CD4-positive, alpha-beta memory T cell (primary cell): ENCODE measurements around the gene PRSS48. TPM values are rescaled to one million over a fixed set of nuclear protein-coding genes. Genes with fewer than 3 reads are reported as not detected.

Experiments
- CTCF ChIA-PET: fragments of 350-600 bp; sonication (Branson Sonifier 250); formaldehyde crosslinking; loops from one replicate; lab custom pipeline; 2021; ENCODE audit warnings: inconsistent platforms; ENCODE audit not compliant: partially characterized antibody; lab: Charles Lee
- POLR2A ChIA-PET: fragments of 350-600 bp; sonication (Branson Sonifier 250); formaldehyde crosslinking; loops from one replicate; lab custom pipeline; 2021; ENCODE audit not compliant: partially characterized antibody; lab: Charles Lee
- DNase-seq, 5 donors: peaks; one replicate each; pipeline versions ENCODE4 v3.0.0 to v3.0.0-alpha.2; 2020 to 2022; ENCODE audit warnings: mixed read lengths in 1 of 5
- H3K27ac ChIP-seq: one replicate; pipeline ENCODE4 v1.7.0; 2013; ENCODE audit warnings: low read depth, low read length
- H3K27me3 ChIP-seq: 2 replicates; pipeline ENCODE4 v1.7.0; 2013; ENCODE audit warnings: mild to moderate bottlenecking, low read length, moderate library complexity; ENCODE audit not compliant: insufficient read depth
- H3K36me3 ChIP-seq: 2 replicates; pipeline ENCODE4 v1.7.0; 2013; ENCODE audit warnings: mild to moderate bottlenecking, low read length, moderate library complexity; ENCODE audit not compliant: insufficient read depth
- H3K4me1 ChIP-seq: 2 replicates; pipeline ENCODE4 v1.7.0; 2013; ENCODE audit warnings: mild to moderate bottlenecking, low read length, moderate library complexity; ENCODE audit not compliant: insufficient read depth
- H3K4me3 ChIP-seq, 2 donors: one replicate each; pipeline ENCODE4 v1.7.0; 2013; ENCODE audit warnings: low read length in 2 of 2, mild to moderate bottlenecking in 1 of 2
- H3K9me3 ChIP-seq, 2 donors: one replicate each; pipeline ENCODE4 v1.7.0; 2013; ENCODE audit warnings: low read length in 2 of 2, control low read depth in 1 of 2; ENCODE audit not compliant: control insufficient read depth in 1 of 2
- H3K27ac Mint-ChIP-seq, 7 donors: one replicate each; pipeline ENCODE4 v1.8.0; 2020 to 2021; ENCODE audit warnings: mixed read lengths in 7 of 7, mild to moderate bottlenecking in 6 of 7, inconsistent platforms in 3 of 7, moderate library complexity in 3 of 7
- H3K27me3 Mint-ChIP-seq, 2 donors: one replicate each; pipeline ENCODE4 v1.8.0; 2020 to 2021; ENCODE audit warnings: mixed read lengths in 2 of 2
- H3K36me3 Mint-ChIP-seq, 2 donors: one replicate each; pipeline ENCODE4 v1.8.0; 2020 to 2021; ENCODE audit warnings: mixed read lengths in 2 of 2, inconsistent platforms in 1 of 2, mild to moderate bottlenecking in 1 of 2
- H3K4me1 Mint-ChIP-seq, 4 donors: one replicate each; pipeline ENCODE4 v1.8.0; 2020 to 2021; ENCODE audit warnings: mixed read lengths in 4 of 4, mild to moderate bottlenecking in 1 of 4
- H3K4me3 Mint-ChIP-seq, 8 donors: one replicate each; pipeline ENCODE4 v1.8.0; 2020 to 2021; ENCODE audit warnings: mixed read lengths in 8 of 8, mild to moderate bottlenecking in 7 of 8, moderate library complexity in 6 of 8, inconsistent platforms in 3 of 8
- H3K9me3 Mint-ChIP-seq, 8 donors: one replicate each; pipeline ENCODE4 v1.8.0; 2020 to 2021; ENCODE audit warnings: mixed read lengths in 8 of 8, mild to moderate bottlenecking in 5 of 8, inconsistent platforms in 3 of 8, moderate library complexity in 1 of 8
- intact Hi-C: fragments of 100-400 bp; cut with micrococcal nuclease; formaldehyde crosslinking; loops from one replicate; pipeline ENCODE4 v1.15.1; 2023
- polyA plus RNA-seq, 2 donors: library from polyadenylated mRNA; unstranded; fragments of 300-500 nt; fragmentation: Illumina TruSeq; gene quantifications; one replicate each; pipeline ENCODE4 v1.2.3, GENCODE V29; 2021
- total RNA-seq, 2 experiments: library from RNA; stranded (reverse); gene quantifications; one replicate each; pipeline ENCODE4 v1.2.3, GENCODE V29; 2021

The PRSS48 gene
- total and polyA plus RNA-seq, 4 experiments from 2014 or later = not detected

DNA sequence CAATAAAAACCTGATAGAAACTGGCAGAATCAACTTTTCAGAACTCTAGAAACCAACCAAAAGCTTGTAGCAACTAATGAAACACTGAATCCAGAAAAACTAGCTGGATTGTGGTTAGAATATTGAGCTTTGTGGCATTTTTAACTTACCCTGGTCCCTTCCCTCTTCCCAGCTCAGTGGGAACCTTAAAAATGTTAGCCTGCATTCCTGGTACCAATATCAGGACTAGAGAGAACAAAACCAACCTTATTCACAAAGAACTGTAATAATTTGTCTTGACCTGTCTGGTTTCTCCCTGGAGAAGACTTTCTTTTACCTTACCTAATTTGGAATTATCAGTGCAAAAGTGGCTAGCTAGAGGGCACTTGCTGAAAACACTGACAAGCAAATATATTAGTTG lies 27.3 kb downstream of the PRSS48 start:
- Mint-ChIP-seq H3K4me3 (no peak overlapping the region), H3K9me3 (peaks cover 0 to 3% (median 0%) of the 10 kb centered on the region in 8 donors), H3K27ac (no peak overlapping the region), H3K4me1 (no peaks in the 10 kb centered on the region), H3K27me3 (peaks cover 4 to 6% of the 10 kb centered on the region in 2 donors), H3K36me3 (no peaks in the 10 kb centered on the region)
- DNase-seq = no peak
- CTCF ChIA-PET = interaction anchor here (1.1 kb wide), 2 partner anchors 13 to 34 kb away, joined by 3 read pairs; no protein-coding TSS in a partner anchor
- POLR2A ChIA-PET = no interaction called here
- Histone ChIP-seq H3K27ac (no peak overlapping the region), H3K27me3 (no peaks in the 10 kb centered on the region), H3K4me1 (no peaks in the 10 kb centered on the region), H3K36me3 (no peaks in the 10 kb centered on the region), H3K4me3 (no peak overlapping the region), H3K9me3 (no peaks in the 10 kb centered on the region)
- intact Hi-C loops = no loop called here

DNA sequence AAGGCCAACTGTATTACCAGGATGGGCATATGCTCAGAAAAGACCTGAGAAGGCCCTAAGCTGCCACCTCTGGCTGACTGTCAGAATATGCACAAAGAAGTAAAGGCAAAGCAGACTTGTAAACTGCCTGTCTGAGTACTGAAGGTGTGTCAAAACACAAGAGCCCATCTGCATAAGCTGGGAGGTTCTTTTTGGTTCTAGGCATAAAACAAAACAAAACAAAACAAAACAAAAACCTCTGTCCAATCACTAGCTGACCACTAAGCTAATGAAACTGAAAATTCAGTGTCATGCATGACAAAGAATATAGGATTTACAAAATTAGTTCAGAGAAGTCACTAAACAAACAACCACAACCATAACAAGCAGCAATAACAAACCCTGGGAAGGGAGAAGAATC lies 27.8 kb downstream of the PRSS48 start:
- Mint-ChIP-seq H3K4me1 (no peaks in the 10 kb centered on the region), H3K9me3 (peaks cover 0 to 3% (median 0%) of the 10 kb centered on the region in 8 donors), H3K27me3 (peaks cover 4 to 6% of the 10 kb centered on the region in 2 donors), H3K27ac (no peak overlapping the region), H3K4me3 (no peak overlapping the region), H3K36me3 (no peaks in the 10 kb centered on the region)
- no peak for DNase-seq
- ChIA-PET CTCF (interaction anchor here (1.1 kb wide), 2 partner anchors 13 to 34 kb away, joined by 3 read pairs; no protein-coding TSS in a partner anchor), POLR2A (no interaction called here)
- no peaks in the 10 kb centered on the region for H3K27me3 ChIP-seq
- no peak overlapping the region for H3K4me3 ChIP-seq
- intact Hi-C loops = no loop called here
- H3K36me3 ChIP-seq = no peaks in the 10 kb centered on the region
- no peak overlapping the region for H3K27ac ChIP-seq
- no peaks in the 10 kb centered on the region for H3K9me3 ChIP-seq
- H3K4me1 ChIP-seq = no peaks in the 10 kb centered on the region

DNA sequence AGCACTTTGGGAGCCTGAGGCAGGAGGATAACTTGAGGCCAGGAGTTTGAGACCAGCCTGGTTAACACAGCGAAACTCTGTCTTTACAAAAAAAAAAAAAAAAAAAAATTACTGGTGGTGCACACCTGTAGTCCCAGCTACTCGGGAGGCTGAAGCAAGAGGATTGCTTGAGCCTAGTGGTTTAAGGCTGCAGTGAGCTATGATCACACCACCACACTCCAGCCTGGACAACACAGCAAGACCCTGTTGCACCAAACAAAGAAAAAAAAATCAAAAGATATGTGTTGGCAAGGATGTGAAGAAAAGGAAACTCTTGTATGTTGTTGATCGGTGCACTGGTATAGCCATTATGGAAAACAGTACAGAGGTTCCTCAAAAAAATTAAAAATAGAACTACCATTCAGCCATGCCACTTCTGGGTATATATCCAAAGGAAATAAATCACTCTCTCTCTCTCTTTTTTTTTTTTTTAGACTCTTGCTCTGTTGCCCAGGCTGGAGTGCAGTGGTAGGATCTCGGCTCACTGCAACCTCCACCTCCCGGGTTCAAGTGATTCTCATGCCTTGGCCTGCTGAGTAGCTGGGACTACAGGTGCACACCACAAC lies 33.3 kb downstream of the PRSS48 start:
- H3K4me1 Mint-ChIP-seq = no peaks in the 10 kb centered on the region
- no peak for DNase-seq
- peaks cover 0 to under 1% of the 10 kb centered on the region in 2 donors for H3K27me3 Mint-ChIP-seq
- H3K4me3 Mint-ChIP-seq = no peak overlapping the region
- ChIA-PET CTCF (no interaction called here), POLR2A (no interaction called here)
- H3K36me3 Mint-ChIP-seq = no peaks in the 10 kb centered on the region
- H3K36me3 ChIP-seq = no peaks in the 10 kb centered on the region
- H3K4me3 ChIP-seq = no peak overlapping the region
- H3K9me3 ChIP-seq = no peaks in the 10 kb centered on the region
- no peak overlapping the region for H3K27ac Mint-ChIP-seq
- peaks cover 0 to 3% (median 0%) of the 10 kb centered on the region in 8 donors for H3K9me3 Mint-ChIP-seq
- H3K27me3 ChIP-seq = no peaks in the 10 kb centered on the region
- H3K27ac ChIP-seq = no peak overlapping the region
- intact Hi-C loops = no loop called here
- H3K4me1 ChIP-seq = no peaks in the 10 kb centered on the region

DNA sequence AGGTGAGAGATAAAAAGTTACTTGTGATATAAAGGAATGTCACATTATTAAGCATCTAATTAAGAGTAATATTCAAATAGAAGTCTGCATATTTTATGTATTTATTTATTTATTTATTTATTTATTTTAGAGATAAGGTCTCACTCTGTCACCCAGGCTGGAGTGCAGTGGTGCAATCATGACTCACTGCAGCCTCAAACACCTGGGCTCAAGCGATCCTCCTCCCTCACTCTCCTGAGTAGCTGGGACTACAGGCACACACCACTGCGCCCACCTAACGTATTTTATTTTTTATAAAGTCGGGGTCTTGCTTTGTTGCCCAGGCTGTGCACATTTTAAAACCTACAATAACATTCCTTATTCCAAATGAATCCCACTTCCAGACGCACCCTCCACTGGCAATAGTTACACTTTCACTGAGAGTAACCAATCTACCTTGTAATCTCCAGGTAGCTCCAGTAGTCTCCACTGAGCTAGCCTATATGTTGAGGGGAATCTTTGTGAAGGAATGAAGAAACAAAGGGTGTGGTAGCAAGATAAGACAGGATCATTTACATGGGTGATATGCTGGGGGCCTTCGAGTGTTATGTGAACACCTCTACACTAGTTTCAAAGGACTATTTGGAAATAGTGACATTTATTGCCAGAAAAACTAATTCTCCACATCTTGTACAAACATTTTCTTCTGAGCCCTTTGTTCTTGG lies 36.5 kb downstream of the PRSS48 start:
- Histone ChIP-seq H3K4me3 (no peak overlapping the region), H3K9me3 (no peaks in the 10 kb centered on the region), H3K27ac (no peak overlapping the region), H3K27me3 (no peaks in the 10 kb centered on the region), H3K4me1 (no peaks in the 10 kb centered on the region), H3K36me3 (no peaks in the 10 kb centered on the region)
- Mint-ChIP-seq H3K27me3 (peaks cover 3 to 16% of the 10 kb centered on the region in 2 donors), H3K27ac (no peak overlapping the region), H3K9me3 (peaks cover 0 to 3% (median 0%) of the 10 kb centered on the region in 8 donors), H3K4me1 (no peaks in the 10 kb centered on the region), H3K36me3 (no peaks in the 10 kb centered on the region), H3K4me3 (no peak overlapping the region)
- intact Hi-C loops = no loop called here
- no peak for DNase-seq
- CTCF ChIA-PET = no interaction called here
- POLR2A ChIA-PET = no interaction called here

DNA sequence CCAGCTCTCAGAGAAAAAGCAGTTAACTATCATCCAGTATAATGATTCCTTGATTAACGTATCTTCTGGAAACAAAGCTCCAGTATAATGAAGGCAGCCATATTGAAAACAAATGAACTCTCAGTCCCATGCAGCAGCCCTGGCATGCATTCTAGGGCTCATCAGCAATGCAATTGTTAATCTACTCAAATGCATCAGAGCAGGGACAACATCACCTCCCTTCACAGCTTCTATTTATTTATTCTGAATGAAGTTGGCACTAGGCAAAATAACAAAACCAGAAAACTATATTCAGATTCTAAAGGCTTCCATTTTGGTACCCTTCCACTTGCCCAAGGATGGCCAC lies 37.0 kb downstream of the PRSS48 start:
- ChIA-PET POLR2A (no interaction called here), CTCF (no interaction called here)
- Mint-ChIP-seq H3K4me1 (no peaks in the 10 kb centered on the region), H3K9me3 (peaks cover 0 to 2% (median 0%) of the 10 kb centered on the region in 8 donors), H3K36me3 (no peaks in the 10 kb centered on the region), H3K27me3 (peaks cover 5 to 16% of the 10 kb centered on the region in 2 donors), H3K4me3 (no peak overlapping the region), H3K27ac (no peak overlapping the region)
- Histone ChIP-seq H3K36me3 (no peaks in the 10 kb centered on the region), H3K9me3 (no peaks in the 10 kb centered on the region), H3K4me3 (no peak overlapping the region), H3K27ac (no peak overlapping the region), H3K27me3 (no peaks in the 10 kb centered on the region), H3K4me1 (no peaks in the 10 kb centered on the region)
- DNase-seq = no peak
- intact Hi-C loops = no loop called here

DNA sequence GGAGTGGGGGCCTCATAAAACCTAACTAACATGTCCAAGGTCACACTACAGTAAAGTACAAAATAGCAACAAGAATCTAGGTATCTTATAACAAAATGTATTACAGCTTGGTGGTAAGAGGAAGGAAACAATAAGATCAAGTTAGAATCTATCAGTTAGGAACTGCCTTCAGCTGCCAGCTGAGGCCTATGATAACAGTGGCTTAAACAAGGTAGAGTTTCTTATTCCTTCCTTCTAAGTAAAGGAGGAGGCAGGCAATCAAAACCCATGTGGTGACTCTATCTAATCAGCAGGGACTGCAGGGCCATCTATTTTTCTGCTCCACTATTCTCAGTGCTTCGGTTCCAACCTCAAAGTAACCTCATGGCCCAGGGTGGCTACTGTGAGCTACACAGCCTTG lies 37.5 kb downstream of the PRSS48 start:
- intact Hi-C loops = no loop called here
- H3K4me1 Mint-ChIP-seq = no peaks in the 10 kb centered on the region
- Histone ChIP-seq H3K36me3 (no peaks in the 10 kb centered on the region), H3K4me3 (no peak overlapping the region), H3K27ac (no peak overlapping the region), H3K27me3 (no peaks in the 10 kb centered on the region), H3K9me3 (no peaks in the 10 kb centered on the region), H3K4me1 (no peaks in the 10 kb centered on the region)
- no peak overlapping the region for H3K27ac Mint-ChIP-seq
- no peak overlapping the region for H3K4me3 Mint-ChIP-seq
- POLR2A ChIA-PET = no interaction called here
- peaks cover 7 to 16% of the 10 kb centered on the region in 2 donors for H3K27me3 Mint-ChIP-seq
- H3K9me3 Mint-ChIP-seq = no peaks in the 10 kb centered on the region
- DNase-seq = no peak
- no peaks in the 10 kb centered on the region for H3K36me3 Mint-ChIP-seq
- CTCF ChIA-PET = no interaction called here

DNA sequence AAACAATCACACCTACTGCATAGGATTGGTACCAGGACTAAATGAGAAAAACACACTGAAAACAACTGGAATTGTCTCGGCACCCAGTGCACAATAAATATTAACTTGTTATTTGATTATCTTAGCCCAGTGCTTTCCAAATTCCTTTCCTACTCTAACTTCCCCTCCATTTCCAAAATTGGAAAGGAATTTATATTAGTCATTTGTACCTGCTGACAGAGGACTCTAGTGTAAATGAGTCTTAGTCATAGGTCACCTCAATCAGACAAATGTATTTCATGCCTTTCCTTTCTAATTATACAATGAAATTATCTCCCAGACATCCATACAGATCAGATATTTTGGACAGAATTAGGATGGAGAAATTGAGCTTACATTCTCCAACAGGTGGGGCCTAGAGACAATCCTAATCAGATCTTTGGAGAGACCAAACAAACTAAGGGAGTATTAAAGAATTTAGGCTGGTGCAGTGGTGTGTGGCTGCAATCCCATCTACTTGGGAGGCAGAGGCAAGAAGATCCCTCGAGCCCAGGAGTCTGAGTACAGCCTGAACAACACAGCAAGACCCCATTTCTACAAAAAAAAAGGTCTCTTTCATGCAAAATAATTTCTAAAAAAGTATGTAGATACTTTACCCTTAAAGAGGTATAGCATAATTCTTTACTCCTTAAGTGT lies 38.4 kb downstream of the PRSS48 start:
- ChIA-PET POLR2A (no interaction called here), CTCF (no interaction called here)
- H3K27ac ChIP-seq = no peak overlapping the region
- Mint-ChIP-seq H3K4me3 (no peak overlapping the region), H3K4me1 (no peaks in the 10 kb centered on the region), H3K27me3 (peaks cover 14 to 20% of the 10 kb centered on the region in 2 donors), H3K36me3 (no peaks in the 10 kb centered on the region), H3K9me3 (no peaks in the 10 kb centered on the region), H3K27ac (no peak overlapping the region)
- no peak for DNase-seq
- H3K9me3 ChIP-seq = no peaks in the 10 kb centered on the region
- no peaks in the 10 kb centered on the region for H3K4me1 ChIP-seq
- intact Hi-C loops = no loop called here
- H3K4me3 ChIP-seq = no peak overlapping the region
- H3K36me3 ChIP-seq = no peaks in the 10 kb centered on the region
- no peaks in the 10 kb centered on the region for H3K27me3 ChIP-seq
